Smooth muscle cell (in vitro differentiated cells): ENCODE data around the gene CPNE9. TPM values are rescaled to one million over a fixed set of nuclear protein-coding genes. Genes with fewer than 3 reads are reported as not detected.
A peak's percentile ranks its signal among the peaks of the same experiment; 100 is the strongest.
"Not testable (repeated sequence)": the region's sequence is repeated elsewhere in the genome, so short reads cannot be mapped to it uniquely, and the experiment has no call there.

Experiments
- DNase-seq: peaks from one replicate; lab custom pipeline; 2025; ENCODE audit not compliant: unreplicated experiment; lab: John Stamatoyannopoulos, UW
- H2AFZ ChIP-seq: fragments of 200-600 bp; sonication (generic); 2 replicates; pipeline ENCODE4 v1.6.0; 2016; ENCODE audit warnings: antibody characterized with exemption, low read depth, mild to moderate bottlenecking
- H3F3A ChIP-seq: fragments of 200-600 bp; sonication (generic); 2 replicates; pipeline ENCODE4 v1.6.0; 2017; ENCODE audit warnings: antibody characterized with exemption, low read depth
- H3K27ac ChIP-seq: fragments of 200-600 bp; sonication (generic); 2 replicates; pipeline ENCODE4 v1.5.1; 2016; ENCODE audit warnings: low read depth, mild to moderate bottlenecking
- H3K27me3 ChIP-seq: fragments of 200-600 bp; sonication (generic); 2 replicates; pipeline ENCODE4 v1.6.1; 2016; ENCODE audit warnings: low read depth, mild to moderate bottlenecking
- H3K36me3 ChIP-seq: fragments of 200-600 bp; sonication (generic); 2 replicates; pipeline ENCODE4 v1.5.1; 2016; ENCODE audit warnings: low read depth
- H3K4me1 ChIP-seq: fragments of 200-600 bp; sonication (generic); 2 replicates; pipeline ENCODE4 v1.5.1; 2016; ENCODE audit warnings: low read depth
- H3K4me2 ChIP-seq: fragments of 200-600 bp; sonication (generic); 2 replicates; pipeline ENCODE4 v1.6.0; 2016; ENCODE audit warnings: mild to moderate bottlenecking
- H3K4me3 ChIP-seq: fragments of 200-600 bp; sonication (generic); 2 replicates; pipeline ENCODE4 v1.5.1; 2016; ENCODE audit warnings: mild to moderate bottlenecking
- H3K79me2 ChIP-seq: fragments of 200-600 bp; sonication (generic); 2 replicates; pipeline ENCODE4 v1.6.0; 2016; ENCODE audit warnings: low read depth, mild to moderate bottlenecking
- H3K9ac ChIP-seq: fragments of 200-600 bp; sonication (generic); 2 replicates; pipeline ENCODE4 v1.6.0; 2016; ENCODE audit warnings: low read depth
- H3K9me3 ChIP-seq: fragments of 200-600 bp; sonication (generic); replicated peaks from 2 replicates; pipeline ENCODE4 v1.5.1; 2016; ENCODE audit warnings: low read depth
- H4K20me1 ChIP-seq: fragments of 200-600 bp; sonication (generic); 2 replicates; pipeline ENCODE4 v1.6.0; 2016; ENCODE audit warnings: low read depth
- CTCF ChIP-seq: fragments of 200-600 bp; sonication (generic); IDR thresholded peaks from 2 replicates; pipeline ENCODE4 v1.5.1; 2017; ENCODE audit warnings: borderline replicate concordance, mild to moderate bottlenecking, antibody characterized with exemption; ENCODE audit not compliant: insufficient read depth, poor library complexity, severe bottlenecking
- WGBS: methylation state at CpG from one replicate; pipeline ENCODE4 v1.1.7; 2016; ENCODE audit warnings: low lambda C conversion rate; 5-methylcytosine and 5-hydroxymethylcytosine counted together
- polyA plus RNA-seq: library from polyadenylated mRNA; unstranded; fragments of >200 nt; fragmentation: Nextera tagmentation; extraction: Ambion mirVana; gene quantifications from 2 replicates; pipeline ENCODE4 v1.2.1, GENCODE V29; 2016
- total RNA-seq: library from RNA; depleted of rRNA; stranded (reverse); fragments of >200 nt; gene quantifications from 2 replicates; pipeline ENCODE4 v1.2.3, GENCODE V29; 2014

CPNE9 gene
- total and polyA plus RNA-seq, 2 experiments from 2014 or later: not detected

- H3K9ac ChIP-seq: peak within 1 kb of the TSS; percentile 54
- 13% methylated on average over 49 of the region's 49 CpGs for WGBS
- no peaks in the 10 kb centered on the region for H4K20me1 ChIP-seq
- H3F3A ChIP-seq: no peaks in the 10 kb centered on the region
- H3K4me2 ChIP-seq: peak within 1 kb of the TSS; percentile 87
- no peaks in the 10 kb centered on the region for H3K27me3 ChIP-seq
- TF ChIP-seq CTCF: no peak
- H3K27ac ChIP-seq: no peak within 1 kb of the TSS
- DNase-seq: peak; percentile 23
- H3K79me2 ChIP-seq: no peaks in the 10 kb centered on the region
- peaks cover 4% of the 10 kb centered on the region for H3K4me1 ChIP-seq
- H3K9me3 ChIP-seq: no peaks in the 10 kb centered on the region
- no peak within 1 kb of the TSS for H2AFZ ChIP-seq
- no peaks in the 10 kb centered on the region for H3K36me3 ChIP-seq
- H3K4me3 ChIP-seq: peak within 1 kb of the TSS; percentile 56
Measured at GRCh38 chr3:9769426-9770275, 66.0 kb downstream of the CPNE9 start, which contains the start of gene CAMK1. Gene CAMK1, minus strand, starts transcription at chr3:9769947. Its CDS starts 2,198 bp downstream, at chr3:9767749.

- TF ChIP-seq CTCF: no peak
- Histone ChIP-seq H3K4me3 (peak overlapping the region; percentile 56), H3K36me3 (no peaks in the 10 kb centered on the region), H3K27me3 (no peaks in the 10 kb centered on the region), H3K4me1 (peaks cover 4% of the 10 kb centered on the region), H2AFZ (no peak overlapping the region), H3K9me3 (no peaks in the 10 kb centered on the region), H3K4me2 (peak overlapping the region; percentile 87), H3F3A (no peaks in the 10 kb centered on the region), H3K9ac (peak overlapping the region; percentile 54), H3K27ac (no peak overlapping the region), H3K79me2 (no peaks in the 10 kb centered on the region), H4K20me1 (no peaks in the 10 kb centered on the region)
- WGBS: 65% methylated on average over 12 of the region's 15 CpGs
- DNase-seq: no peak
Measured at GRCh38 chr3:9770276-9770812, 66.7 kb downstream of the CPNE9 start.

- H3K4me3 ChIP-seq, DNase-seq, H3K27ac ChIP-seq, H4K20me1 ChIP-seq, H2AFZ ChIP-seq, H3K9ac ChIP-seq, H3F3A ChIP-seq, H3K9me3 ChIP-seq, H3K27me3 ChIP-seq, H3K4me2 ChIP-seq, H3K4me1 ChIP-seq, H3K79me2 ChIP-seq, H3K36me3 ChIP-seq: not testable (repeated sequence)
- WGBS: 100% methylated on average over 2 of the region's 2 CpGs
Measured at GRCh38 chr3:9771007-9771406, 67.4 kb downstream of the CPNE9 start.

GRCh38 chr3:9776896-9777693 lies 73.5 kb downstream of the CPNE9 start:
- no peak overlapping the region for H2AFZ ChIP-seq
- H3K79me2 ChIP-seq: no peaks in the 10 kb centered on the region
- no peaks in the 10 kb centered on the region for H3K9me3 ChIP-seq
- H3K27ac ChIP-seq: no peak overlapping the region
- DNase-seq: no peak
- H3K36me3 ChIP-seq: no peaks in the 10 kb centered on the region
- H3F3A ChIP-seq: no peaks in the 10 kb centered on the region
- H3K27me3 ChIP-seq: no peaks in the 10 kb centered on the region
- no peak overlapping the region for H3K4me3 ChIP-seq
- H3K4me2 ChIP-seq: no peak overlapping the region
- TF ChIP-seq CTCF: no peak
- H4K20me1 ChIP-seq: peaks cover 7% of the 10 kb centered on the region
- H3K9ac ChIP-seq: no peak overlapping the region
- WGBS: 85% methylated on average over 5 of the region's 5 CpGs
- H3K4me1 ChIP-seq: no peaks in the 10 kb centered on the region
